GM12878 (cell line): Measurements from ENCODE around the gene FOXN4. TPM values are rescaled to one million over a fixed set of nuclear protein-coding genes. Genes with fewer than 3 reads are reported as not detected.

Experiments used
- ATAC-seq: fragments of 200-7000 bp; cut with Tn5 transposase; 3 replicates; pipeline ENCODE4 v1.9.1; 2020; ENCODE audit warnings: mild to moderate bottlenecking, moderate library complexity
- BruUV-seq: library from RNA; stranded (reverse); fragments of 400-500 nt; replicated peaks from 2 replicates; lab custom pipeline; 2021; lab: Mats Ljungman, UMichigan
- CTCF ChIA-PET: fragments of 300-600 bp; sonication (Branson Sonifier 250); formaldehyde crosslinking; extraction: SDS; loops from one replicate; lab custom pipeline; 2021; ENCODE audit warnings: inconsistent platforms; lab: Yijun Ruan, JAX
- POLR2A ChIA-PET: fragments of 350-600 bp; formaldehyde crosslinking; extraction: SDS; loops from one replicate; lab custom pipeline; 2021; ENCODE audit warnings: inconsistent platforms; lab: Charles Lee
- RAD21 ChIA-PET: fragments of 300-600 bp; sonication (Branson Sonifier 250); formaldehyde crosslinking; loops from one replicate; lab custom pipeline; 2023; ENCODE audit warnings: antibody characterized with exemption; ENCODE audit not compliant: unreplicated experiment; lab: Charles Lee
- SMC1A ChIA-PET: fragments of 300-600 bp; sonication (Branson Sonifier 250); formaldehyde crosslinking; loops from one replicate; lab custom pipeline; 2023; ENCODE audit not compliant: unreplicated experiment, uncharacterized antibody; lab: Charles Lee
- DNase-seq: peaks from one replicate; pipeline ENCODE4 v3.0.0-alpha.2; 2011; ENCODE audit warnings: low read depth, low spot score
- FAIRE-seq: peaks from 3 replicates; lab custom pipeline; 2011; peaks lifted over from hg19 to GRCh38; lab: Jason Lieb, UNC
- H2AFZ ChIP-seq: 2 replicates; pipeline ENCODE4 v1.6.0; 2011; ENCODE audit warnings: low read depth, low read length, control low read depth; ENCODE audit not compliant: control insufficient read depth
- H3K27ac ChIP-seq: 2 replicates; pipeline ENCODE4 v1.5.1; 2011; ENCODE audit warnings: control low read depth; ENCODE audit not compliant: control insufficient read depth, insufficient read depth
- H3K27me3 ChIP-seq, 2 experiments: replicated peaks in 1 of 2; 2 replicates each; pipeline versions ENCODE4 v1.6.0 to v1.6.1; 2011; ENCODE audit warnings: low read length in 1 of 2; ENCODE audit not compliant: control insufficient read depth in 2 of 2, insufficient read depth in 2 of 2
- H3K36me3 ChIP-seq, 2 experiments: 2 replicates each; pipeline ENCODE4 v1.5.1; 2011; ENCODE audit warnings: low read length in 1 of 2; ENCODE audit not compliant: control insufficient read depth in 2 of 2, insufficient read depth in 2 of 2
- H3K4me1 ChIP-seq: 2 replicates; pipeline ENCODE4 v1.6.1; 2011; ENCODE audit warnings: mild to moderate bottlenecking, low read length, moderate library complexity, mixed read lengths; ENCODE audit not compliant: control insufficient read depth, insufficient read depth
- H3K4me2 ChIP-seq: 2 replicates; pipeline ENCODE4 v1.6.0; 2011; ENCODE audit warnings: control low read depth; ENCODE audit not compliant: control insufficient read depth, insufficient read depth
- H3K4me3 ChIP-seq: fragments of 200-600 bp; sonication (generic); 2 replicates; pipeline ENCODE4 v1.5.1; 2016
- H3K79me2 ChIP-seq: 2 replicates; pipeline ENCODE4 v1.6.0; 2011; ENCODE audit warnings: low read length; ENCODE audit not compliant: control insufficient read depth, insufficient read depth
- H3K9ac ChIP-seq: 2 replicates; pipeline ENCODE4 v1.8.0; 2011; ENCODE audit warnings: low read length, control low read depth, mixed read lengths; ENCODE audit not compliant: control insufficient read depth, insufficient read depth
- H3K9me3 ChIP-seq: replicated peaks from 3 replicates; pipeline ENCODE4 v1.5.1; 2011; ENCODE audit warnings: mild to moderate bottlenecking, low read length; ENCODE audit not compliant: control insufficient read depth, insufficient read depth
- H4K20me1 ChIP-seq: 2 replicates; pipeline ENCODE4 v1.6.0; 2011; ENCODE audit not compliant: control insufficient read depth, insufficient read depth
- ATF2 ChIP-seq: IDR thresholded peaks from 2 replicates; pipeline ENCODE4 v1.6.1; 2012; ENCODE audit warnings: low read length, inconsistent platforms
- ATF7 ChIP-seq: fragments of 450-650 bp; IDR thresholded peaks from 2 replicates; pipeline ENCODE4 v1.6.1; 2016; ENCODE audit warnings: low read depth, mild to moderate bottlenecking
- BACH1 ChIP-seq: fragments of 450-650 bp; IDR thresholded peaks from 2 replicates; pipeline ENCODE4 v1.6.1; 2017; ENCODE audit warnings: mild to moderate bottlenecking, borderline replicate concordance
- CTCF ChIP-seq, 3 experiments: IDR thresholded peaks in 2 of 3; conservative IDR thresholded peaks in 1 of 3; 2 replicates each; pipeline ENCODE4 v1.5.1; 2011; ENCODE audit warnings: low read depth in 3 of 3, low read length in 3 of 3, mild to moderate bottlenecking in 3 of 3, control low read depth in 2 of 3, moderate library complexity in 2 of 3, inconsistent platforms in 1 of 3, mixed read lengths in 1 of 3; ENCODE audit not compliant: control insufficient read depth in 2 of 3, insufficient read depth in 1 of 3; ENCODE audit errors: extremely low read depth in 1 of 3
- E4F1 ChIP-seq: fragments of 450-650 bp; IDR thresholded peaks from 2 replicates; pipeline ENCODE4 v1.6.1; 2018; ENCODE audit warnings: borderline replicate concordance, mild to moderate bottlenecking; ENCODE audit not compliant: partially characterized antibody
- ELK1 ChIP-seq: IDR thresholded peaks from 2 replicates; pipeline ENCODE4 v1.6.1; 2012; ENCODE audit warnings: low read depth, low read length, improper control_type of control experiment
- MTA2 ChIP-seq: fragments of 450-650 bp; IDR thresholded peaks from 2 replicates; pipeline ENCODE4 v1.6.1; 2016; ENCODE audit warnings: low read depth, mild to moderate bottlenecking, moderate library complexity
- REST ChIP-seq: IDR thresholded peaks from 2 replicates; pipeline ENCODE4 v1.6.1; 2012; ENCODE audit warnings: mild to moderate bottlenecking, low read depth, low read length
- YBX1 ChIP-seq: fragments of 450-650 bp; IDR thresholded peaks from 2 replicates; pipeline ENCODE4 v1.6.1; 2016; ENCODE audit warnings: antibody characterized with exemption
- ZNF207 ChIP-seq: fragments of 450-650 bp; IDR thresholded peaks from 2 replicates; pipeline ENCODE4 v1.6.1; 2014; ENCODE audit warnings: antibody characterized with exemption, mild to moderate bottlenecking, borderline replicate concordance
- ZNF274 ChIP-seq: IDR thresholded peaks from one replicate; pipeline ENCODE4 v1.8.0; 2011; ENCODE audit not compliant: insufficient read length, insufficient read depth
- WGBS: methylation state at CpG from one replicate; pipeline ENCODE4 v1.1.6; 2016; ENCODE audit warnings: low lambda C conversion rate; ENCODE audit not compliant: insufficient replicate concordance, insufficient coverage; ENCODE audit errors: missing lambda C conversion rate; 5-methylcytosine and 5-hydroxymethylcytosine counted together
- in situ Hi-C: fragments of 300-500 bp; cut with MboI; formaldehyde crosslinking; loops from 9 replicates; pipeline ENCODE4 v1.14.3; 2018; ENCODE audit warnings: mixed read lengths
- intact Hi-C: fragments of 100-400 bp; cut with micrococcal nuclease; formaldehyde crosslinking; loops from one replicate; pipeline ENCODE4 v1.14.2; 2022; ENCODE audit not compliant: unreplicated experiment
- polyA plus RNA-seq, 11 experiments: library from polyadenylated mRNA; depleted of rRNA in 4 of 11; unstranded in 6 of 11; stranded (reverse) in 5 of 11; fragments of >200 nt; fragmentation: Nextera tagmentation in 4 of 11; fragmentation: Illumina TruSeq in 1 of 11; extraction: Ambion mirVana in 4 of 11; extraction: Trizol in 1 of 11; gene quantifications; 1 replicate in 1 of 11; 2 replicates in 10 of 11; pipeline versions ENCODE4 v1.2.1 to v1.2.3, GENCODE V29; 2011 to 2016; ENCODE audit warnings: inconsistent platforms in 2 of 11, missing spikeins in 2 of 11, low read depth in 1 of 11
- total RNA-seq, 4 experiments: library from RNA; depleted of rRNA in 3 of 4; stranded (reverse); fragments of >200 nt in 3 of 4; fragmentation: Illumina TruSeq in 1 of 4; extraction: Trizol in 1 of 4; gene quantifications; 2 replicates each; pipeline versions ENCODE4 v1.2.1 to v1.2.3, GENCODE V29; 2013 to 2021

The FOXN4 gene
- total and polyA plus RNA-seq, 10 of the 15 experiments (the other 5 are each of a cell fraction or from before 2014, with no cell fraction given): not detected

GRCh38 chr12:109264943-109265650 lies 44.0 kb downstream of the FOXN4 start:
- ChIA-PET SMC1A (interaction anchor here (1.3 to 2.1 kb wide), 4 partner anchors 14 to 124 kb away, joined by 3 to 8 read pairs (median 4); no protein-coding TSS in a partner anchor), POLR2A (no interaction called here), RAD21 (interaction anchor here (2.6 kb wide), 1 partner anchor 129 kb away, joined by 14 read pairs; no protein-coding TSS in a partner anchor), CTCF (interaction anchor here (1.0 to 5.2 kb wide), 3 partner anchors 120 to 131 kb away, joined by 3 to 48 read pairs (median 44); no protein-coding TSS in a partner anchor)
- Histone ChIP-seq H2AFZ (no peak overlapping the region), H3K9me3 (no peaks in the 10 kb centered on the region), H3K4me3 (no peak overlapping the region), H3K27ac (no peak overlapping the region), H3K27me3 (no peaks in the 10 kb centered on the region; a peak in 1 of 4 replicates), H3K4me2 (no peak overlapping the region), H3K79me2 (no peaks in the 10 kb centered on the region), H4K20me1 (no peaks in the 10 kb centered on the region), H3K4me1 (no peaks in the 10 kb centered on the region), H3K9ac (no peak overlapping the region), H3K36me3 (no peaks in the 10 kb centered on the region; a peak in 1 of 4 replicates)
- no peak for DNase-seq
- FAIRE-seq: no peak
- 74% methylated on average over 27 of the region's 27 CpGs for WGBS
- ATAC-seq: no peak
- intact Hi-C loops: loop anchor here (1.0 kb wide), 1 partner anchor 120 kb away; no protein-coding TSS in a partner anchor
- in situ Hi-C loops: loop anchor here (5.0 kb wide), 1 partner anchor 122 kb away; no protein-coding TSS in a partner anchor
- BruUV-seq: no TSS peak
- no peak for TF ChIP-seq ZNF274
- TF ChIP-seq ATF2: no peak
- no peak for TF ChIP-seq REST
- TF ChIP-seq ELK1: no peak
- no peak for TF ChIP-seq CTCF (IDR thresholded peaks at IDR 0.05 in 2 of 3, conservative IDR thresholded peaks at IDR 0.05 in 1 of 3; ENCODE audit: control insufficient read depth in 2 of 3, extremely low read depth in 1 of 3, insufficient read depth in 1 of 3, low read depth in 3 of 3, low read length in 3 of 3)
- no peak for TF ChIP-seq ZNF207
- no peak for TF ChIP-seq ATF7
- no peak for TF ChIP-seq BACH1
- TF ChIP-seq YBX1: no peak
- no peak for TF ChIP-seq MTA2
- no peak for TF ChIP-seq E4F1
